Measurements from ENCODE around the gene GALNT7.

- TF ChIP-seq CTCF (IDR thresholded peaks at IDR 0.05) (no peak), REST (IDR thresholded peaks at IDR 0.05; ENCODE audit: insufficient read depth in 1 of 2, low read depth in 2 of 2, low read length in 1 of 2) (no peak; a peak in 1 of 4 replicates), POLR2AphosphoS5 (IDR thresholded peaks at IDR 0.05; ENCODE audit: low read depth, low read length) (no peak), SIN3A (IDR thresholded peaks at IDR 0.05; ENCODE audit: borderline replicate concordance, insufficient read depth, low read depth, low read length) (no peak)
Measured at GRCh38 chr4:173152104-173152503, 16.5 kb upstream of the GALNT7 start.
